Nephron progenitor cell (in vitro differentiated cells): ENCODE measurements around the gene NOTCH4.
"Not testable (repeated sequence)": the region's sequence is repeated elsewhere in the genome, so short reads cannot be mapped to it uniquely, and the experiment has no call there.

ENCODE experiments used
- DNase-seq: peaks from one replicate; pipeline ENCODE4 v3.0.0; 2021
- H3K27ac Mint-ChIP-seq: 2 replicates; pipeline ENCODE4 v1.8.0; 2021; ENCODE audit warnings: mild to moderate bottlenecking, moderate library complexity, mixed read lengths
- H3K27me3 Mint-ChIP-seq: 2 replicates; pipeline ENCODE4 v1.8.0; 2021; ENCODE audit warnings: mild to moderate bottlenecking, low read depth, mixed read lengths; ENCODE audit not compliant: poor library complexity
- H3K36me3 Mint-ChIP-seq: 2 replicates; pipeline ENCODE4 v1.8.0; 2021; ENCODE audit warnings: low read depth, mixed read lengths
- H3K4me1 Mint-ChIP-seq: 2 replicates; pipeline ENCODE4 v1.8.0; 2021; ENCODE audit warnings: mixed read lengths
- H3K4me3 Mint-ChIP-seq: 2 replicates; pipeline ENCODE4 v1.8.0; 2021; ENCODE audit warnings: mild to moderate bottlenecking, moderate library complexity, mixed read lengths
- H3K9me3 Mint-ChIP-seq: 2 replicates; pipeline ENCODE4 v1.8.0; 2021; ENCODE audit warnings: mild to moderate bottlenecking, moderate library complexity, mixed read lengths
- CTCF ChIP-seq: fragments of 200-600 bp; sonication (generic); IDR thresholded peaks from 2 replicates; pipeline ENCODE4 v1.5.0; 2021; ENCODE audit warnings: antibody characterized with exemption

The NOTCH4 gene

GRCh38 chr6:32223258-32224235 lies at the start of gene NOTCH4:
Gene NOTCH4 (minus strand): TSS chr6:32224067. CDS start chr6:32223928, 139 bp downstream.
- no peak for TF ChIP-seq CTCF
- Mint-ChIP-seq H3K27me3 (peaks cover 20% of the 10 kb centered on the region), H3K27ac (no peak within 1 kb of the TSS), H3K9me3 (no peaks in the 10 kb centered on the region), H3K36me3 (no peaks in the 10 kb centered on the region), H3K4me1 (peaks cover 7% of the 10 kb centered on the region), H3K4me3 (no peak within 1 kb of the TSS)
- no peak for DNase-seq

DNA sequence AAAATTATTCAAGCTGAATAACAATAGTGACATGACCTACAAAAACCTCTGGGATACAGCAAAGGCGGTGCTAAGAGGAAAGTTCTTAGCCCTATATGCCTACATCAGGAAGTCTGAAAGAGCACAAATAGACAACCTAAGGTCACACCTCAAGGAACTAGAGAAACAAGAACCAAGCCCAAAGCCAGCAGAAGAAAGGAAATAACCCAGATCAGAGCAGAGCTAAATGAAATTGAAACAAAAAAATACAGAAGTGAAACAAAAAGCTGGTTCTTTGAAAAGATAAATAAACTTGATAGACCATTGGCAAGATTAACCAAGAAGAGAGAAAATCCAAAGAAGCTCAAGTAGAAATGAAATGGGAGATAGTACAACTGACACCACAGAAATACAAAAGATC lies 47.6 kb upstream of the NOTCH4 start:
- no peak for TF ChIP-seq CTCF
- Mint-ChIP-seq H3K36me3 (peaks cover 69% of the 10 kb centered on the region), H3K27me3 (peaks cover 6% of the 10 kb centered on the region), H3K4me1 (no peaks in the 10 kb centered on the region), H3K9me3 (peaks cover 63% of the 10 kb centered on the region), H3K4me3 (no peak overlapping the region), H3K27ac (no peak overlapping the region)
- no peak for DNase-seq

DNA sequence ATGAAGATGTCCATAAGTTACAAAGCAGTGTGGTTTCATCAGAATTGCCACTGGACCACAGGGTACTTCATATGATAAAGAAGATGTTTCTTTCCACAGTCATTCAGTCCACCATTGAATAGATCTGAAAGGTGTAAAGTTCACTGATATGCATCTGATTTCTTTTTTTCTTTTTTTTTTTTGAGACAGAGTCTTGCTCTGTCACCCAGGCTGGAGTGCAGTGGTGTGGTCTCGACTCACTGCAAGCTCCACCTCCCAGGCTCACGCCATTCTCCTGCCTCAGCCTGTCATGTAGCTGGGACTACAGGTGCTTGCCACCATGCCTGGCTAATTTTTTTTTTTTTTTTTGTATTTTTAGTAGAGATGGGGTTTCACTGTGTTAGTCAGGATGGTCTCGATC lies 44.6 kb upstream of the NOTCH4 start:
- not testable (repeated sequence) for H3K27ac Mint-ChIP-seq, H3K4me3 Mint-ChIP-seq, DNase-seq, H3K27me3 Mint-ChIP-seq, H3K4me1 Mint-ChIP-seq
- Mint-ChIP-seq H3K9me3 (peaks cover 59% of the 10 kb centered on the region), H3K36me3 (peaks cover 82% of the 10 kb centered on the region)

DNA sequence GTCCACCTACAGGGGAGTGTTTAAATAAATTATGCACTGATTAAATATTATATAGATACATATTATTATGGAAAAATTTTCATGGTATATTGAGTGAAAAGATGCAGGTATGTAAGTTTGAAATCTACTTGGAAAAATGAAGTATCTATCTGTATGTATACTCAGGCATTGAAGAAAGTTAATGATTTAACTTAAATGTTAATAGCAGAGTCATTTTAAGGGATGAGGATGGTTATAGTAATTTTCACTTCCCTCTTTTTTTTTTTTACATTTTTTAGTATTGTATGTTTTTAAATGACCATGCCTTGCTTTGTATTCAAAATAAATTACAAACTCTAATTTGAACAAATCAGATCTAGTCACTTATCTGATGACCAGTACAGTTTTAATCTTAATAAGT lies 43.2 kb upstream of the NOTCH4 start:
- H3K9me3 Mint-ChIP-seq: peaks cover 48% of the 10 kb centered on the region
- peaks cover 2% of the 10 kb centered on the region for H3K27me3 Mint-ChIP-seq
- H3K4me1 Mint-ChIP-seq: no peaks in the 10 kb centered on the region
- no peak overlapping the region for H3K27ac Mint-ChIP-seq
- TF ChIP-seq CTCF: no peak
- no peak for DNase-seq
- no peak overlapping the region for H3K4me3 Mint-ChIP-seq
- H3K36me3 Mint-ChIP-seq: peaks cover 82% of the 10 kb centered on the region

- DNase-seq, H3K27ac Mint-ChIP-seq, H3K27me3 Mint-ChIP-seq: not testable (repeated sequence)
- Mint-ChIP-seq H3K9me3 (peaks cover 60% of the 10 kb centered on the region), H3K36me3 (peaks cover 57% of the 10 kb centered on the region), H3K4me1 (peaks cover 31% of the 10 kb centered on the region), H3K4me3 (peak overlapping the region; percentile 56)
Measured at GRCh38 chr6:32257262-32257661, 33.4 kb upstream of the NOTCH4 start.

- Mint-ChIP-seq H3K9me3 (peaks cover 53% of the 10 kb centered on the region), H3K36me3 (peaks cover 40% of the 10 kb centered on the region), H3K27me3 (peaks cover 8% of the 10 kb centered on the region), H3K4me1 (peaks cover 33% of the 10 kb centered on the region), H3K4me3 (peak overlapping the region; percentile 80), H3K27ac (peak overlapping the region; percentile 86)
- DNase-seq: peak; percentile 68
- peak; percentile 62 for TF ChIP-seq CTCF
Measured at GRCh38 chr6:32255199-32256153, 31.6 kb upstream of the NOTCH4 start.
